Endothelial cell of umbilical vein (primary cell): ENCODE results near the gene CSRP2. TPM values are rescaled to one million over a fixed set of nuclear protein-coding genes. Genes with fewer than 3 reads are reported as not detected.

Source experiments
- BruUV-seq: library from RNA; stranded (reverse); fragments of 400-500 nt; replicated peaks from 2 replicates; lab custom pipeline; 2021; lab: Mats Ljungman, UMichigan
- CTCF ChIA-PET: fragments of 300-600, 350-600 bp; sonication (Branson Sonifier 250); formaldehyde crosslinking; loops from one replicate; lab custom pipeline; 2021; ENCODE audit warnings: antibody characterized with exemption, inconsistent platforms; lab: Charles Lee
- POLR2A ChIA-PET: fragments of 300-600, 350-600 bp; sonication (Branson Sonifier 250); formaldehyde crosslinking; loops from one replicate; lab custom pipeline; 2021; ENCODE audit warnings: antibody characterized with exemption, inconsistent platforms; lab: Charles Lee
- DNase-seq: peaks from one replicate; pipeline ENCODE4 v3.0.0-alpha.2; 2011; ENCODE audit warnings: low read depth, low spot score
- FAIRE-seq: peaks from 2 replicates; lab custom pipeline; 2011; peaks lifted over from hg19 to GRCh38; lab: Jason Lieb, UNC
- H2AFZ ChIP-seq: 2 replicates; pipeline ENCODE4 v1.6.0; 2012; ENCODE audit warnings: low read depth, low read length, control low read depth, inconsistent platforms
- H3K27ac ChIP-seq: 2 replicates; pipeline ENCODE4 v1.5.1; 2011; ENCODE audit warnings: low read depth, mild to moderate bottlenecking, control low read depth, low read length, moderate library complexity; ENCODE audit not compliant: insufficient read depth
- H3K27me3 ChIP-seq, 2 experiments: 2 replicates each; pipeline versions ENCODE4 v1.6.0 to v1.6.1; 2011; ENCODE audit warnings: low read length in 2 of 2, mixed read lengths in 1 of 2; ENCODE audit not compliant: control insufficient read depth in 2 of 2, insufficient read depth in 2 of 2
- H3K36me3 ChIP-seq, 2 experiments: 2 replicates in 1 of 2; 3 replicates in 1 of 2; pipeline ENCODE4 v1.5.1; 2011; ENCODE audit warnings: low read length in 2 of 2, mild to moderate bottlenecking in 1 of 2, moderate library complexity in 1 of 2; ENCODE audit not compliant: control insufficient read depth in 2 of 2, insufficient read depth in 2 of 2; ENCODE audit errors: extremely low read depth in 1 of 2
- H3K4me1 ChIP-seq: 3 replicates; pipeline ENCODE4 v1.5.1; 2011; ENCODE audit warnings: mild to moderate bottlenecking, low read length; ENCODE audit not compliant: control insufficient read depth, insufficient read depth; ENCODE audit errors: extremely low read depth
- H3K4me2 ChIP-seq: 2 replicates; pipeline ENCODE4 v1.6.1; 2011; ENCODE audit warnings: low read length, control low read depth, mixed read lengths; ENCODE audit not compliant: insufficient read depth
- H3K4me3 ChIP-seq, 3 experiments: fragments of 200-600 bp in 1 of 3; sonication (generic), shearing (Covaris generic) in 1 of 3; replicated peaks in 1 of 3; 2 replicates each; pipeline ENCODE4 v1.5.1; 2011 to 2016; ENCODE audit warnings: control low read depth in 3 of 3, low read length in 3 of 3, mild to moderate bottlenecking in 2 of 3, inconsistent platforms in 1 of 3, low read depth in 1 of 3, moderate library complexity in 1 of 3; ENCODE audit not compliant: insufficient read depth in 1 of 3
- H3K79me2 ChIP-seq: 2 replicates; pipeline ENCODE4 v1.6.0; 2012; ENCODE audit warnings: low read length, inconsistent platforms; ENCODE audit not compliant: control insufficient read depth, insufficient read depth
- H3K9ac ChIP-seq: replicated peaks from 2 replicates; pipeline ENCODE3; 2011; ENCODE audit warnings: low read length, control low read depth; ENCODE audit not compliant: insufficient read depth; ENCODE audit errors: extremely low read depth
- H3K9me1 ChIP-seq: replicated peaks from 3 replicates; pipeline ENCODE4 v1.6.0; 2011; ENCODE audit warnings: mild to moderate bottlenecking, low read length; ENCODE audit not compliant: control insufficient read depth, insufficient read depth; ENCODE audit errors: extremely low read depth
- H3K9me3 ChIP-seq: replicated peaks from 2 replicates; pipeline ENCODE4 v1.5.1; 2012; ENCODE audit warnings: low read length, inconsistent platforms; ENCODE audit not compliant: control insufficient read depth, insufficient read depth
- H4K20me1 ChIP-seq: replicated peaks from 2 replicates; pipeline ENCODE3; 2011; ENCODE audit warnings: mild to moderate bottlenecking, low read length; ENCODE audit not compliant: control insufficient read depth, insufficient read depth; ENCODE audit errors: extremely low read depth
- CTCF ChIP-seq, 2 donors: IDR thresholded peaks; 1 replicate in 1 of 2; 2 replicates in 1 of 2; pipeline ENCODE4 v1.5.1; 2011; ENCODE audit warnings: low read length in 2 of 2, mild to moderate bottlenecking in 2 of 2, moderate library complexity in 2 of 2, control low read depth in 1 of 2, inconsistent platforms in 1 of 2, low read depth in 1 of 2; ENCODE audit not compliant: insufficient read depth in 1 of 2; ENCODE audit errors: extremely low read depth in 1 of 2
- EZH2 ChIP-seq: IDR thresholded peaks from 2 replicates; pipeline ENCODE4 v1.6.1; 2012; ENCODE audit warnings: borderline replicate concordance, low read depth, mild to moderate bottlenecking, moderate library complexity, low read length, inconsistent platforms; ENCODE audit not compliant: severe bottlenecking
- FOS ChIP-seq: IDR thresholded peaks from 2 replicates; pipeline ENCODE4 v1.6.1; 2011; ENCODE audit warnings: mild to moderate bottlenecking, low read length, moderate library complexity, borderline replicate concordance; ENCODE audit not compliant: insufficient read depth
- GATA2 ChIP-seq: IDR thresholded peaks from 2 replicates; pipeline ENCODE4 v1.7.0; 2011; ENCODE audit warnings: low read depth, mild to moderate bottlenecking, moderate library complexity, mixed read lengths, low read length; ENCODE audit not compliant: insufficient read length, insufficient read depth
- JUN ChIP-seq: IDR thresholded peaks from 2 replicates; pipeline ENCODE4 v1.6.1; 2011; ENCODE audit warnings: borderline replicate concordance, low read depth; ENCODE audit not compliant: insufficient read length, insufficient read depth
- MAX ChIP-seq: IDR thresholded peaks from 2 replicates; pipeline ENCODE4 v1.6.1; 2011; ENCODE audit not compliant: insufficient read depth, insufficient read length
- MYC ChIP-seq: IDR thresholded peaks from one replicate; pipeline ENCODE4 v1.6.1; 2011; ENCODE audit warnings: mild to moderate bottlenecking, low read depth, low read length
- POLR2A ChIP-seq: IDR thresholded peaks from 2 replicates; pipeline ENCODE4 v1.6.1; 2012; ENCODE audit warnings: low read depth, mild to moderate bottlenecking, control low read depth, low read length
- POLR2AphosphoS5 ChIP-seq: IDR thresholded peaks from 2 replicates; pipeline ENCODE4 v1.6.1; 2012; ENCODE audit warnings: low read depth, mild to moderate bottlenecking, control low read depth, low read length, moderate library complexity; ENCODE audit not compliant: insufficient read depth
- dilution Hi-C: fragments of 300-500 bp; cut with MboI; formaldehyde crosslinking; loops from one replicate; pipeline ENCODE4 v1.15.0; 2019; ENCODE audit warnings: low sequenced_read_pairs; ENCODE audit not compliant: extremely low pct_ligation_motif_present
- intact Hi-C: fragments of 100-400 bp; cut with micrococcal nuclease; formaldehyde crosslinking; loops from one replicate; pipeline ENCODE4 v1.10.0; 2022
- polyA plus RNA-seq, 4 experiments: library from polyadenylated mRNA; depleted of rRNA in 3 of 4; stranded (reverse) in 3 of 4; unstranded in 1 of 4; fragments of >200 nt; gene quantifications; 2 replicates each; pipeline versions ENCODE4 v1.2.1 to v1.2.3, GENCODE V29; 2011 to 2012; ENCODE audit warnings: missing spikeins in 1 of 4
- total RNA-seq: library from RNA; stranded (reverse); gene quantifications from 2 replicates; pipeline ENCODE4 v1.2.3, GENCODE V29; 2021

The CSRP2 gene
- total and polyA plus RNA-seq, 2 donors (not counting 3 experiments of a cell fraction or from before 2014, with no cell fraction given), result 8.8 to 13.4 TPM

- Histone ChIP-seq H3K4me3 (no peak overlapping the region), H3K9ac (no peak overlapping the region), H3K27ac (no peak overlapping the region), H3K36me3 (no peaks in the 10 kb centered on the region), H2AFZ (no peak overlapping the region), H3K9me3 (no peaks in the 10 kb centered on the region), H3K4me1 (no peaks in the 10 kb centered on the region), H3K27me3 (no peaks in the 10 kb centered on the region), H4K20me1 (no peaks in the 10 kb centered on the region), H3K4me2 (no peak overlapping the region), H3K79me2 (no peaks in the 10 kb centered on the region), H3K9me1 (no peaks in the 10 kb centered on the region)
- no peak for TF ChIP-seq EZH2
- TF ChIP-seq MAX, result no peak
- TF ChIP-seq POLR2AphosphoS5, result no peak
- no peak for TF ChIP-seq GATA2
- TF ChIP-seq FOS, result no peak
- no peak for TF ChIP-seq POLR2A
- no peak for TF ChIP-seq CTCF (IDR thresholded peaks at IDR 0.05; ENCODE audit: extremely low read depth in 1 of 2, insufficient read depth in 1 of 2, low read depth in 1 of 2, low read length in 2 of 2)
- no peak for TF ChIP-seq JUN
- no peak for TF ChIP-seq MYC
- intact Hi-C loops (no loop called here), dilution Hi-C loops (no loop called here)
- FAIRE-seq (no peak), DNase-seq (no peak)
- CTCF ChIA-PET, result no interaction called here
- POLR2A ChIA-PET, result no interaction called here
- BruUV-seq, result no TSS peak
These were observed 6.4 kb downstream of the CSRP2 start for GRCh38 chr12:76872415-76872814.
